H9 (cell line): ENCODE results near the gene ORAI1. TPM values are rescaled to one million over a fixed set of nuclear protein-coding genes. Genes with fewer than 3 reads are reported as not detected.

Experiments
- DNase-seq: peaks from one replicate; pipeline ENCODE4 v3.0.0-alpha.2; 2017
- H2AFZ ChIP-seq: one replicate; pipeline ENCODE4 v1.6.1; 2013; ENCODE audit warnings: mild to moderate bottlenecking, low read length, control low read depth, moderate library complexity
- H2AK5ac ChIP-seq: 2 replicates; pipeline ENCODE4 v1.6.1; 2013; ENCODE audit warnings: low read length, control low read depth, mixed read lengths; ENCODE audit not compliant: insufficient read length
- H2BK120ac ChIP-seq: one replicate; pipeline ENCODE4 v1.6.1; 2013; ENCODE audit warnings: low read depth, mild to moderate bottlenecking, low read length, control low read depth, inconsistent platforms; ENCODE audit not compliant: poor library complexity, severe bottlenecking
- H2BK12ac ChIP-seq: 2 replicates; pipeline ENCODE4 v1.6.1; 2013; ENCODE audit warnings: low read length, control low read depth, mixed read lengths, low read depth; ENCODE audit not compliant: insufficient read length
- H2BK15ac ChIP-seq: 2 replicates; pipeline ENCODE4 v1.6.1; 2013; ENCODE audit warnings: low read depth, low read length, control low read depth
- H2BK20ac ChIP-seq: one replicate; pipeline ENCODE4 v1.6.1; 2013; ENCODE audit warnings: low read depth, mild to moderate bottlenecking, low read length, control low read depth, inconsistent platforms; ENCODE audit not compliant: poor library complexity, severe bottlenecking
- H2BK5ac ChIP-seq: 2 replicates; pipeline ENCODE4 v1.6.1; 2013; ENCODE audit warnings: low read length, control low read depth, mixed read lengths; ENCODE audit not compliant: insufficient read length
- H3K14ac ChIP-seq: 2 replicates; pipeline ENCODE4 v1.6.1; 2013; ENCODE audit warnings: low read length, control low read depth; ENCODE audit not compliant: insufficient read depth
- H3K18ac ChIP-seq: 2 replicates; pipeline ENCODE4 v1.6.1; 2013; ENCODE audit warnings: low read depth, mild to moderate bottlenecking, mixed read lengths, low read length, control low read depth; ENCODE audit not compliant: insufficient read length
- H3K23ac ChIP-seq: 2 replicates; pipeline ENCODE4 v1.6.1; 2013; ENCODE audit warnings: low read length, control low read depth, mixed read lengths, low read depth; ENCODE audit not compliant: insufficient read length
- H3K23me2 ChIP-seq: 2 replicates; pipeline ENCODE4 v1.6.1; 2013; ENCODE audit warnings: low read depth, mild to moderate bottlenecking, mixed read lengths, low read length, control low read depth; ENCODE audit not compliant: insufficient read length, poor library complexity, severe bottlenecking
- H3K27ac ChIP-seq: 2 replicates; pipeline ENCODE4 v1.5.1; 2013; ENCODE audit warnings: low read length, control low read depth, mixed read lengths, low read depth; ENCODE audit not compliant: insufficient read length
- H3K27me3 ChIP-seq: 2 replicates; pipeline ENCODE4 v1.6.1; 2013; ENCODE audit warnings: low read length, control low read depth, inconsistent platforms; ENCODE audit not compliant: insufficient read depth
- H3K4ac ChIP-seq: 2 replicates; pipeline ENCODE4 v1.6.1; 2013; ENCODE audit warnings: low read depth, mild to moderate bottlenecking, control low read depth, inconsistent platforms, low read length, moderate library complexity
- H3K4me1 ChIP-seq: 2 replicates; pipeline ENCODE4 v1.6.1; 2013; ENCODE audit warnings: low read length, control low read depth, inconsistent platforms; ENCODE audit not compliant: insufficient read depth
- H3K4me2 ChIP-seq: 2 replicates; pipeline ENCODE4 v1.6.1; 2013; ENCODE audit warnings: low read length, control low read depth, mixed read lengths; ENCODE audit not compliant: insufficient read length, insufficient read depth
- H3K56ac ChIP-seq: 2 replicates; pipeline ENCODE4 v1.6.1; 2013; ENCODE audit warnings: low read depth, mild to moderate bottlenecking, mixed read lengths, low read length, control low read depth; ENCODE audit not compliant: insufficient read length
- H3K79me1 ChIP-seq: 2 replicates; pipeline ENCODE4 v1.6.1; 2013; ENCODE audit warnings: low read depth, mild to moderate bottlenecking, moderate library complexity, low read length, control low read depth, inconsistent platforms; ENCODE audit not compliant: insufficient read depth, poor library complexity, severe bottlenecking
- H3K79me2 ChIP-seq: 2 replicates; pipeline ENCODE4 v1.6.1; 2013; ENCODE audit warnings: low read length, control low read depth, inconsistent platforms; ENCODE audit not compliant: insufficient read depth
- H3K9ac ChIP-seq: 2 replicates; pipeline ENCODE4 v1.6.1; 2013; ENCODE audit warnings: low read length, control low read depth, mixed read lengths; ENCODE audit not compliant: insufficient read length; ENCODE audit errors: extremely low read depth
- H3K9me3 ChIP-seq: one replicate; pipeline ENCODE4 v1.6.1; 2013; ENCODE audit warnings: low read depth, low read length, inconsistent platforms; ENCODE audit not compliant: control insufficient read depth
- H3T11ph ChIP-seq: one replicate; pipeline ENCODE4 v1.6.1; 2013; ENCODE audit warnings: mild to moderate bottlenecking, low read length, control low read depth, inconsistent platforms
- H4K20me1 ChIP-seq: one replicate; pipeline ENCODE4 v1.6.1; 2013; ENCODE audit not compliant: control insufficient read depth, insufficient read length, insufficient read depth
- H4K5ac ChIP-seq: 2 replicates; pipeline ENCODE4 v1.6.1; 2013; ENCODE audit warnings: low read depth, mild to moderate bottlenecking, mixed read lengths, low read length, control low read depth; ENCODE audit not compliant: insufficient read length
- H4K8ac ChIP-seq: replicated peaks from 2 replicates; pipeline ENCODE4 v1.6.1; 2013; ENCODE audit warnings: low read length, control low read depth, mixed read lengths, low read depth; ENCODE audit not compliant: insufficient read length
- H4K91ac ChIP-seq: 2 replicates; pipeline ENCODE4 v1.6.1; 2013; ENCODE audit warnings: low read depth, mild to moderate bottlenecking, moderate library complexity, mixed read lengths, low read length, control low read depth; ENCODE audit not compliant: insufficient read length
- H3K27ac Mint-ChIP-seq, 3 experiments: 2 replicates in 2 of 3; 3 replicates in 1 of 3; pipeline ENCODE4 v1.8.0; 2020 to 2021; ENCODE audit warnings: mixed read lengths in 3 of 3, mild to moderate bottlenecking in 1 of 3, moderate library complexity in 1 of 3
- H3K27me3 Mint-ChIP-seq: 2 replicates; pipeline ENCODE4 v1.8.0; 2021; ENCODE audit warnings: low read depth, mild to moderate bottlenecking, moderate library complexity, mixed read lengths
- H3K36me3 Mint-ChIP-seq, 3 experiments: 2 replicates in 2 of 3; 3 replicates in 1 of 3; pipeline ENCODE4 v1.8.0; 2020 to 2021; ENCODE audit warnings: low read depth in 3 of 3, mixed read lengths in 3 of 3; ENCODE audit not compliant: insufficient read depth in 1 of 3
- H3K4me1 Mint-ChIP-seq, 2 experiments: 2 replicates each; pipeline ENCODE4 v1.8.0; 2020; ENCODE audit warnings: mixed read lengths in 2 of 2
- H3K4me3 Mint-ChIP-seq, 2 experiments: 2 replicates in 1 of 2; 3 replicates in 1 of 2; pipeline ENCODE4 v1.8.0; 2020 to 2021; ENCODE audit warnings: mild to moderate bottlenecking in 2 of 2, mixed read lengths in 2 of 2, moderate library complexity in 1 of 2
- H3K9me3 Mint-ChIP-seq, 2 experiments: 2 replicates in 1 of 2; 3 replicates in 1 of 2; pipeline ENCODE4 v1.8.0; 2020; ENCODE audit warnings: mild to moderate bottlenecking in 2 of 2, mixed read lengths in 2 of 2, moderate library complexity in 1 of 2
- CTCF ChIP-seq: fragments of 200-600 bp; sonication (generic); conservative IDR thresholded peaks from 3 replicates; pipeline ENCODE4 v1.8.0; 2021; ENCODE audit warnings: antibody characterized with exemption, mild to moderate bottlenecking
- WGBS: extraction: QIAGEN DNeasy Blood & Tissue Kit; methylation state at CpG from one replicate; pipeline ENCODE4 v1.1.7; 2013; ENCODE audit warnings: missing lambda C conversion rate, low lambda C conversion rate, mixed read lengths; ENCODE audit not compliant: insufficient read length; ENCODE audit errors: extremely low coverage; 5-methylcytosine and 5-hydroxymethylcytosine counted together
- total RNA-seq: library from RNA; stranded (reverse); gene quantifications from 2 replicates; pipeline ENCODE4 v1.2.1, GENCODE V29; 2021

Gene ORAI1
- total RNA-seq, 1 experiment from 2014 or later = 24.7 TPM

DNA sequence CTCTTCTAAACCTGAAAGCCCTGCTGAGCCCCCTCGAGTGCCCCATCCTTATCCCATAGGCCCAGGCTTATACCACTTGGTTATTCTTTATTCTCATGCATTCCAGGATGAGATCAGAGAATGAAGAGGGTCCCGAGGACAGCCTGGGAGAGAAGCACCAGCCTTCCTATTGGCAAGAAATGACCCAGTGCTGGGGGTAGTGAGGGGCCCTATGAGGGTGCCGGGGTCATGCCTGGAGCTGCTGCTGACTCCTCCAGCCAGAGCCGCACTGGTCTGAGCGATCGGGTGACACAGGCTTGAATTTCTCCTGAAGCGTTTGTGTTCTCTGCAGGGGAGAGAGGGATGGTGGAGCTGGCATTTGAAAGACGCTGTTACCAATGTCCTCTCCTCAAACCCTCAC is 25.0 kb downstream of the ORAI1 start:
- H2BK5ac ChIP-seq = no peak overlapping the region
- no peak overlapping the region for H3K9ac ChIP-seq
- H2AFZ ChIP-seq = no peak overlapping the region
- H2AK5ac ChIP-seq = no peak overlapping the region
- H3K36me3 Mint-ChIP-seq = peaks cover 0 to 5% (median 3%) of the 10 kb centered on the region in 3 experiments; a peak in 4 of 7 replicates
- no CpG with 5 or more reads among the region's 8 CpGs for WGBS
- no peak overlapping the region for H2BK20ac ChIP-seq
- no peaks in the 10 kb centered on the region for H3K79me2 ChIP-seq
- H3K4me1 Mint-ChIP-seq = peaks cover 5 to 18% of the 10 kb centered on the region in 2 experiments
- DNase-seq = peak; percentile 53
- H3T11ph ChIP-seq = no peak overlapping the region
- no peak overlapping the region for H3K14ac ChIP-seq
- H3K27ac Mint-ChIP-seq = peak overlapping the region in 2 of 3 experiments; percentile 61; a peak in 1 of 7 replicates
- no peak for TF ChIP-seq CTCF
- H3K4me1 ChIP-seq = no peaks in the 10 kb centered on the region
- no peak overlapping the region for H4K8ac ChIP-seq
- H3K23ac ChIP-seq = no peak overlapping the region
- H3K56ac ChIP-seq = no peak overlapping the region
- no peak overlapping the region for H3K4me3 Mint-ChIP-seq
- no peaks in the 10 kb centered on the region for H3K9me3 Mint-ChIP-seq
- no peak overlapping the region for H2BK12ac ChIP-seq
- no peak overlapping the region for H3K27ac ChIP-seq
- H3K4ac ChIP-seq = no peak overlapping the region
- H3K23me2 ChIP-seq = no peaks in the 10 kb centered on the region
- no peaks in the 10 kb centered on the region for H4K20me1 ChIP-seq
- no peak overlapping the region for H2BK120ac ChIP-seq
- no peak overlapping the region for H3K18ac ChIP-seq
- no peaks in the 10 kb centered on the region for H3K27me3 ChIP-seq
- H4K91ac ChIP-seq = no peak overlapping the region
- no peak overlapping the region for H3K4me2 ChIP-seq
- H4K5ac ChIP-seq = no peak overlapping the region
- no peak overlapping the region for H2BK15ac ChIP-seq
- H3K9me3 ChIP-seq = no peaks in the 10 kb centered on the region
- no peaks in the 10 kb centered on the region for H3K79me1 ChIP-seq
- H3K27me3 Mint-ChIP-seq = no peaks in the 10 kb centered on the region; the same call in 1 of the 2 replicates
